ENCODE measurements around the gene PRKCB.
"Not testable (repeated sequence)": the region's sequence is repeated elsewhere in the genome, so short reads cannot be mapped to it uniquely, and the experiment has no call there.

PRKCB gene

DNA sequence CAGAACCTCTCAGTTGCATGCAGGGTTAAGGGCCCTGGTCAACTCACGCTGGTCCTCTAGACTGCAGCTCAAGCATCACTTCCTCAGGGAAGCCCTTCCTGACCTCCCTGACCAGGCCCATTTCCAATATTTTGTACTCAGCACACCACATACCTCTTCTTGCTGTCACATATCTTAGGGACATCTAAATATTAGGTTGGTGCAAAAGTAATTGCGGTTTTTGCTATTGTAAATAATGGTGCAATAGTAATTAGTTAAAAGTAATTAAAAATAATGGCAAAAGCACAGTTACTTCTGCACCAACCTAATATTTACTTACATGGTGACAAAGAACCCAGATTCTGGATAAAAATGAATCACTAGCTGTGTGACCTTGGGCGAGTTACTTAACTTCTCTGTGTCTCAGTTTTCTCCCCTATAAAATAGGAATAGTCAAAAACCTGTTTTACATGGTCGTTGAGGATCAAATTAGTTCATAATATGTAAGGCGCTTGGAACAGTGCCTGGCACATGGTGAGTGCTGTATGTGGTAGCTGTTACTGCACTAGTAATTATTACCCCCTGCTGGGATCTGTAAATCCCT is 177.4 kb downstream of the PRKCB start:
- 0 out of 2 replicates have a peak, but pooled peaks cover 4% of the 10 kb centered on the region for H4K20me1 ChIP-seq (ENCODE audit: control insufficient read depth, insufficient read depth, low read depth, low read length)
- H3K4me2 ChIP-seq (ENCODE audit: low read length): no peak overlapping the region
- no peaks in the 10 kb centered on the region for H3K36me3 ChIP-seq (ENCODE audit: control insufficient read depth, low read length)
- TF ChIP-seq, protein P1, sequence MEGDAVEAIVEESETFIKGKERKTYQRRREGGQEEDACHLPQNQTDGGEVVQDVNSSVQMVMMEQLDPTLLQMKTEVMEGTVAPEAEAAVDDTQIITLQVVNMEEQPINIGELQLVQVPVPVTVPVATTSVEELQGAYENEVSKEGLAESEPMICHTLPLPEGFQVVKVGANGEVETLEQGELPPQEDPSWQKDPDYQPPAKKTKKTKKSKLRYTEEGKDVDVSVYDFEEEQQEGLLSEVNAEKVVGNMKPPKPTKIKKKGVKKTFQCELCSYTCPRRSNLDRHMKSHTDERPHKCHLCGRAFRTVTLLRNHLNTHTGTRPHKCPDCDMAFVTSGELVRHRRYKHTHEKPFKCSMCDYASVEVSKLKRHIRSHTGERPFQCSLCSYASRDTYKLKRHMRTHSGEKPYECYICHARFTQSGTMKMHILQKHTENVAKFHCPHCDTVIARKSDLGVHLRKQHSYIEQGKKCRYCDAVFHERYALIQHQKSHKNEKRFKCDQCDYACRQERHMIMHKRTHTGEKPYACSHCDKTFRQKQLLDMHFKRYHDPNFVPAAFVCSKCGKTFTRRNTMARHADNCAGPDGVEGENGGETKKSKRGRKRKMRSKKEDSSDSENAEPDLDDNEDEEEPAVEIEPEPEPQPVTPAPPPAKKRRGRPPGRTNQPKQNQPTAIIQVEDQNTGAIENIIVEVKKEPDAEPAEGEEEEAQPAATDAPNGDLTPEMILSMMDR (IDR thresholded peaks at IDR 0.05; ENCODE audit: low read depth, low read length, poor library complexity, severe bottlenecking): no peak
- no peak for TF ChIP-seq EZH2phosphoT487 (IDR thresholded peaks at IDR 0.05; ENCODE audit: borderline replicate concordance, low read length)
- no peaks in the 10 kb centered on the region for H3K79me2 ChIP-seq (ENCODE audit: control insufficient read depth, low read length)
- H3K9me3 ChIP-seq (ENCODE audit: control insufficient read depth, insufficient read depth, low read length): no peaks in the 10 kb centered on the region
- no peak overlapping the region for H3K27ac ChIP-seq (ENCODE audit: low read depth, low read length)
- H3K4me1 ChIP-seq (ENCODE audit: control insufficient read depth, low read length): peaks cover 21% of the 10 kb centered on the region
- no peaks in the 10 kb centered on the region for H3K9me2 ChIP-seq (replicated peaks; ENCODE audit: control insufficient read depth, low read length)
- H3K4me3 ChIP-seq (ENCODE audit: low read length): no peak overlapping the region
- H3F3A ChIP-seq (ENCODE audit: control insufficient read depth, insufficient read depth): no peaks in the 10 kb centered on the region
- peaks cover 14% of the 10 kb centered on the region for H3K27me3 ChIP-seq (ENCODE audit: control insufficient read depth, low read length)

DNA sequence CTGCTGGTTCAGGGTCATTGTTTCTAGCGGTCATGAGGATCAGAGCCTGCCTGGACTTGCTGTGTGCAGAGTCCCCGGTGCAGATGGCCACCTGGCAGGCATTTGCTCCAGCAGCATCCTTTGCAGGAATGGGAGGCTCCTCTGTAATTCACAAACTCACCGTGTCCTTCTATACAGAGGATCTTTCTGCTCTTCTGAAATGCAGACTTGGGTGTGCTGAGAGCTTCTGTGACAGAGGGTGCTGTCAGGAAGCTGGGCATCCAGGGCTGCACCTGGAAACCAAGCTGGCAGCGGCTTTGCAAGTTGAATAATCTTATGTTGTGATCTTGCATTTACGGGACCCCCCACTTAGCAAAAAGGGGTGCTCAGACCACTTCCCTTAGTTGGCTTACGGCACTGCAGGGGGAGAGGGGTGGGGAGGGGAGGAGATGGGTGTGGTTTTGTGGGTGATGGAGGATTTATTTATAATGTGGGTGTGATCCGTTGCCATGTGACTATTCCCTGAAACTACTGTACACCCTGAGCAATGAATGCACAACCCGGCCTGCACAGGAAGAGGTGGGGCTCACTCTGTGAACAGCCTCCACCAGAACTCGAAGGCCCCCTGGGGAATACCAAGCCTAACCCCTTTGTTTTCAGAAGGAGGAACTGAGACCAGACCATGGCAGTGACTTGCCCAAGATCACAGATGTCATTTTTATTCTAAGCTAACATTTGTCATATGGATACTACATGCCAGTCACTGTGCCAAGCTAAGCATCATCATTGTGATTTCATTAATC is 178.3 kb downstream of the PRKCB start:
- no peak overlapping the region for H3K4me2 ChIP-seq (ENCODE audit: low read length)
- TF ChIP-seq, protein P1 (IDR thresholded peaks at IDR 0.05; ENCODE audit: low read depth, low read length, poor library complexity, severe bottlenecking): no peak
- no peak for TF ChIP-seq EZH2phosphoT487 (IDR thresholded peaks at IDR 0.05; ENCODE audit: borderline replicate concordance, low read length)
- peaks cover 19% of the 10 kb centered on the region for H3K4me1 ChIP-seq (ENCODE audit: control insufficient read depth, low read length)
- no peaks in the 10 kb centered on the region for H3K36me3 ChIP-seq (ENCODE audit: control insufficient read depth, low read length)
- no peaks in the 10 kb centered on the region for H3K9me2 ChIP-seq (replicated peaks; ENCODE audit: control insufficient read depth, low read length)
- no peaks in the 10 kb centered on the region for H3F3A ChIP-seq (ENCODE audit: control insufficient read depth, insufficient read depth)
- H3K79me2 ChIP-seq (ENCODE audit: control insufficient read depth, low read length): no peaks in the 10 kb centered on the region
- no peak overlapping the region for H3K4me3 ChIP-seq (ENCODE audit: low read length)
- H3K27ac ChIP-seq (ENCODE audit: low read depth, low read length): no peak overlapping the region
- H4K20me1 ChIP-seq (ENCODE audit: control insufficient read depth, insufficient read depth, low read depth, low read length): 0 out of 2 replicates have a peak, but pooled peaks cover 4% of the 10 kb centered on the region
- H3K27me3 ChIP-seq (ENCODE audit: control insufficient read depth, low read length): peaks cover 6% of the 10 kb centered on the region
- H3K9me3 ChIP-seq (ENCODE audit: control insufficient read depth, insufficient read depth, low read length): no peaks in the 10 kb centered on the region

- not testable (repeated sequence) for H3F3A ChIP-seq (ENCODE audit: control insufficient read depth, insufficient read depth); H3K9me3 ChIP-seq (ENCODE audit: control insufficient read depth, insufficient read depth, low read length); H3K27ac ChIP-seq (ENCODE audit: low read depth, low read length); H4K20me1 ChIP-seq (ENCODE audit: control insufficient read depth, insufficient read depth, low read depth, low read length); H3K4me2 ChIP-seq (ENCODE audit: low read length); H3K27me3 ChIP-seq (ENCODE audit: control insufficient read depth, low read length); H3K36me3 ChIP-seq (ENCODE audit: control insufficient read depth, low read length); H3K9me2 ChIP-seq (replicated peaks; ENCODE audit: control insufficient read depth, low read length); H3K4me3 ChIP-seq (ENCODE audit: low read length); H3K79me2 ChIP-seq (ENCODE audit: control insufficient read depth, low read length)
- peaks cover 17% of the 10 kb centered on the region for H3K4me1 ChIP-seq (ENCODE audit: control insufficient read depth, low read length)
Observed at GRCh38 chr16:24014955-24015354, 179.2 kb downstream of the PRKCB start.

DNA sequence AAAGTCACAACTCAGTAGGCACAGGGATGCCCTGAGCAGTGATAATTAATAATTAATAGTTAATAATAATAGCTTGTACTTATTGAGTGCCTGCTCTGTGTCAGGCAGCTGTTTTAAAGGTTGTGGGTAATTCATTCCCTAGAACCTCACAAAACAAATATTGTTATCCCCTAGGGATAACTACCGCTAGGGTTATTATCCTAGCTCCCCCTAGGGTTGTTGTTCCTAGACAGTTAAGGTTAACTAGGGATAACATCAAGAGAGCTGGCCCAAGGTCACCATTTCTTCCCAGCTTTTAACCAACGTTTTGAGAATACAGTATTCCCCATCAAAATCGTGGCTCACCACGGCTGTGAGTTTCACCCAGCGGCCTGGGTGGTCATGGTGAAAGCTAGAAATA is 180.1 kb downstream of the PRKCB start:
- Histone ChIP-seq H3K79me2 (ENCODE audit: control insufficient read depth, low read length) (no peaks in the 10 kb centered on the region), H3K9me2 (replicated peaks; ENCODE audit: control insufficient read depth, low read length) (no peaks in the 10 kb centered on the region), H3K27me3 (ENCODE audit: control insufficient read depth, low read length) (peaks cover 6% of the 10 kb centered on the region; the same call in 1 of the 2 replicates), H3K4me2 (ENCODE audit: low read length) (no peak overlapping the region), H3K4me1 (ENCODE audit: control insufficient read depth, low read length) (peaks cover 17% of the 10 kb centered on the region), H3F3A (ENCODE audit: control insufficient read depth, insufficient read depth) (no peaks in the 10 kb centered on the region), H3K9me3 (ENCODE audit: control insufficient read depth, insufficient read depth, low read length) (no peaks in the 10 kb centered on the region), H3K4me3 (ENCODE audit: low read length) (no peak overlapping the region), H4K20me1 (ENCODE audit: control insufficient read depth, insufficient read depth, low read depth, low read length) (no peaks in the 10 kb centered on the region), H3K27ac (ENCODE audit: low read depth, low read length) (no peak overlapping the region), H3K36me3 (ENCODE audit: control insufficient read depth, low read length) (no peaks in the 10 kb centered on the region)
- TF ChIP-seq, protein P1 (IDR thresholded peaks at IDR 0.05; ENCODE audit: low read depth, low read length, poor library complexity, severe bottlenecking): no peak
- no peak for TF ChIP-seq EZH2phosphoT487 (IDR thresholded peaks at IDR 0.05; ENCODE audit: borderline replicate concordance, low read length)
